Activated CD8-positive, alpha-beta T cell treated with anti-CD3 and anti-CD28 coated beads, Interleukin-2, amount 10 ng/mL, durations not matched to agents 7 days and 5 days (primary cell): ENCODE results near the gene GNG4. TPM values are rescaled to one million over a fixed set of nuclear protein-coding genes. Genes with fewer than 3 reads are reported as not detected.

Experiments
- total RNA-seq, 2 experiments: library from RNA; stranded (reverse); gene quantifications; one replicate each; pipeline ENCODE4 v1.2.3, GENCODE V29; 2021

GNG4 gene
- total RNA-seq, 2 experiments from 2014 or later, result 0.23 TPM; not detected in 1

Other genes starting within 250 kb of the GNG4 start
- gene B3GALNT2, start 145.3 kb downstream of the GNG4 start, total RNA-seq, result 10 to 100 TPM; 12.9 to 13.0 TPM
- gene LYST, start 217.1 kb upstream of the GNG4 start, total RNA-seq, result 10 to 100 TPM; 26.2 to 28.6 TPM